Activated T-helper 1 cell treated with Interleukin-2 at 50 U/mL for 16 hours (primary cell): Measurements from ENCODE around the gene VOPP1.
A peak's percentile ranks its signal among the peaks of the same experiment; 100 is the strongest.
"Not testable (repeated sequence)": the region's sequence is repeated elsewhere in the genome, so short reads cannot be mapped to it uniquely, and the experiment has no call there.

ENCODE experiments used
- DNase-seq: peaks from one replicate; pipeline ENCODE4 v3.0.0-alpha.2; 2020; ENCODE audit warnings: low read depth

The VOPP1 gene

GRCh38 chr7:55572378-55573233, at the start of gene VOPP1:
VOPP1 (minus strand) TSS chr7:55572502; CDS start chr7:55572324, 178 bp downstream.
- DNase-seq, result peak; percentile 57

DNA sequence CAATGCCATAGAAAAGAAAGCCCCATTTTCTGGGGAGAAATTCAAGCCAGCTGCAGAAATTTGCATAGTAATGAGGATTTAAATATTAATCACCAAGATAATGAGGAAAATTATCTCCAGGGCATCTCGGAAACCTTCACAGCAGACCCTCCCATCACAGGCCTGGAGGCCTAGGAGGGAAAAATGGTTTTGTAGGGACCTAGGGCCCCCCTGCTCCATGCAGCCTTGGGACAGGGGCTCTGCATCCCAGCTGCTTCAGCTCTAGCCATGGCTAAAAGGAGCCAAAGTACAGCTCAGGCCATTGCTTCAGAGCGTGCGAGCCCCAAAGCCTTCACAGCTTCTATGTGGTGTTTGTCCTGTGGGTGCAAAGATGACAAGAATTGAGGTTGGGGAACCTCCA, 46.6 kb upstream of the VOPP1 start:
- no peak for DNase-seq

DNA sequence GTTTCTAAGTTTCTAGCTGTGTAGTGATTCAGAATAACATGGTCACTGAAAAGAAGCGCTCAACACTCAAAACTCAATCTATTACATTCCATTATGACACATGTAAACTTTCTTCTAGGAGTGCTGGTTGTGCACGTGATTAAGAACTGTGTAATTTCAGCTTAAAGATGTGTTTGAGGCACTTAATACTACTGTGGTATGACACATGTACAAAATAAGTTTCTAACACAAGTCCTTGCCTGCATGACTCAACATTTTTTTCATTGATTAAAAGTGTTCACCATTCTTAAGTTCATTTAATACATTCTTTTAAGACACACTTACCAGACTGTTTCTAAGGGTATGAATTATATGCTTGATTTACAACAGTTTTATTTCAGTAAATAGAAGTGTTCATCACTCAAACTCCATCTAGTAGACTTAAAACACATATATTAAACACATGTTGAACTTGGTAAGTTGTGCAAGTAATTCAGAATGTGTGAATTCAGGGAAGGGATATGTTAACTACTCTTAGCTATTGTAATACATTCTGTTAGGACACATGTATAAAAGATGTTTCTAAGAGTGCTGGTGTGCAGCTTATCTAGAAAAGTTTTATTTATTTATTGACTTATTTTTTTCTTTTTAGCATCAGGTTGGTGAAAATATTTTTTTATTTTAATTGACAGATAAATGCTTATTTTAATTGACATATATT, 42.2 kb upstream of the VOPP1 start:
- DNase-seq, result not testable (repeated sequence)

GRCh38 chr7:55609726-55610125, 37.4 kb upstream of the VOPP1 start:
- DNase-seq, result not testable (repeated sequence)

GRCh38 chr7:55605661-55606060, 33.4 kb upstream of the VOPP1 start:
- not testable (repeated sequence) for DNase-seq

GRCh38 chr7:55597944-55598499, 25.7 kb upstream of the VOPP1 start:
- DNase-seq, result not testable (repeated sequence)

DNA sequence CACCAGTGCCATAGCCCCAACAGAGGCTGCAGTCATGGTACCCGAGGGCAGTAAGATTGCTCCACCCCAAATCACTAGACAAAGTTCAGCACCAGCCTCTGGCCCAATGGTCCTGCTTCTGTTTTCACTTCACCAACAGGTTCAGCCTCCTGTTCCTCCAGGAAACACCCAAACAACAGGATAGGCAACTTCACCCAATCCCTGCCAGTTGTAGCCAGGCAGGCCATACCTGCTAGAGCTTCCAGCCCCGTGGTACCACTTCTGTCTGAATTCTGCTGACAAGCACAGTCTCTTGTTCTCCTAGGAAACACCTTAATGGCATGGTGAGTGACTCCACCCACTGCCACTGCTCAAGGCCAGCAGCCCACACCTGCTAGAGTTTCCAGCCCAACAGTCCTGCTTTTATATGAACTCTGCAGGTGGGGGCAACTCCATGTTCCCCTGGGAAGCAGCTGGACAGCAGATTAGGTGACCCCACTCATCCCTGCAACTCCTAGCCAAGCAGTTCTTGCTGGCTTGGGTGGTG, 25.0 kb upstream of the VOPP1 start:
- not testable (repeated sequence) for DNase-seq

GRCh38 chr7:55595511-55595910, 23.2 kb upstream of the VOPP1 start:
- DNase-seq, result no peak

- no peak for DNase-seq
These were observed 22.6 kb upstream of the VOPP1 start for GRCh38 chr7:55594870-55595269.

GRCh38 chr7:55594414-55594813, 22.1 kb upstream of the VOPP1 start:
- DNase-seq, result no peak

DNA sequence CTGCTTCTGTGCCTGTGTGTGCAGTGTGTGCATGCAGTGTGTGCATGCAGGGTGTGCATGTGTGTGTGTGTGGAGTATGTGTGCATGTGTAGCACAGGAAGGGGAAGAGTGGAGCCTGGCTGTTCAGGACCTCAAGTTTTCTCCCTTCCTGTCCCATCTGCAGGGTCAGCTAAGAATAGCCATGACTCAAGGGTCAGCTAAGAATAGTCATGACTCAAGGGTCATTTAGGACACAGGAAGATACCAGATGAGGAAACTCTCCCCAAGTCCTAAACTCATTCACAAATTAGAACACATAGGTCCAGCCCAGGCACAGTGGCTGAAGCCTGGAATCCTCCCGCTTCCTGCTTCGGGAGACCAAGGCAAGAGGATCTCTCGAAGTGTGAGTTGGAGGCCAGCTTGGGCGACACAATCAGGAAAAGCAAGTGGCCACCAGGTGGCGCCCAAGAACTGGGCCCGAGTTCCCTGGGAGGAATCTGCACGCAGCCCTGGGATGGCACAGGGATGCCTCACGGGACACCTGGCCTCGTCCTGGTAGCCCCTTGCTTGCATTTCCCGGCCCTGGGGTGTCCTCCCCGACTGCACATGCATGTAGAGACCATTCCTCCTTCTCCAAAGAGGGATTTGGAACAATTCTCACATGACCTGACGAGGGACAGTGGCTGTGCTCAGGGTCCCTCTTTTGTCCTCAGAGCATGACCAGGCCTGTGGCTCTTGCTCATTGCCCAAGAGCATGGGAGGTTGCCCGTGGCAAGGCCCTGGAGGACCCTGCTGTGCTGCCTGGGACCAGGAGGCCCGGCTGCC, 21.4 kb upstream of the VOPP1 start:
- DNase-seq, result peak; percentile 55

DNA sequence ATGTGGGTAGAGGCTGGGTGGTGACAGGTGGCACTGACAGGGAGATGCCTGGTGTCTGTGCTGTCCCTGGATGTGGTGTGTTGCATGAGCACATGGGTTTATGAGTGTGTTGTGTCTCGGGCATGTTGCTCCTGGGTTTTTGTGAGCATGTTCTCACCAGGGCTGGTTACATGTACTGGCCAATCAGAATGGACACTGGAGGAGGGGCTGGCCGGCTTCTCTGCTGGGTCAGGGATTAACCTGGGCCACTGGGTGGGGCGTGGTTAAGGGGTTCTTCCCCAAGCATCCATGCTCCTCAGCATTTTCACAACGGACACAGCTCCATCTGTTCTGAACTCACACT, 20.8 kb upstream of the VOPP1 start:
- DNase-seq, result no peak

- no peak for DNase-seq
These were observed 20.2 kb upstream of the VOPP1 start for GRCh38 chr7:55592492-55592891.

- no peak for DNase-seq
These were observed 19.1 kb upstream of the VOPP1 start for GRCh38 chr7:55591282-55591931.

GRCh38 chr7:55590517-55591281, 18.4 kb upstream of the VOPP1 start:
- DNase-seq, result no peak

- DNase-seq, result no peak
These were observed 17.6 kb upstream of the VOPP1 start for GRCh38 chr7:55589905-55590304.

GRCh38 chr7:55588976-55589604, 16.8 kb upstream of the VOPP1 start:
- DNase-seq, result no peak

DNA sequence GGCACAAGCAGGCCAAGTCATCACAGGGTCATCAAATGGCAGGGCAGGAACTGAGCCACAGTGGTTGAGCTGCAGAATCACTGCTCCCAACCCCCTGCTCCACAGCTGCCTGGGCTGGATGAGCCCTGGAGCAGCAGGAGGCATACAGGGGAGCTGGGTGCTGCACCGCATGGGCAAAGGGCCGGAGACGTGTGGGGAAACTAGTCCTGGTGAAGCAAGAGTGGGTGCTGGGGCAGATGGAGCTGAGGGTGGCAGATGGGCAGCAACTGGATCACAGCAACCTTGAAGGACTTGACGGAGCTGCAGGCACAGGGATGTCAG, 16.0 kb upstream of the VOPP1 start:
- DNase-seq, result no peak

GRCh38 chr7:55587687-55588378, 15.5 kb upstream of the VOPP1 start:
- DNase-seq, result no peak

GRCh38 chr7:55582656-55583055, 10.4 kb upstream of the VOPP1 start:
- not testable (repeated sequence) for DNase-seq
